Measurements from ENCODE around the gene SYNE1.
"Not testable (repeated sequence)": the region's sequence is repeated elsewhere in the genome, so short reads cannot be mapped to it uniquely, and the experiment has no call there.

SYNE1 gene, protein sequence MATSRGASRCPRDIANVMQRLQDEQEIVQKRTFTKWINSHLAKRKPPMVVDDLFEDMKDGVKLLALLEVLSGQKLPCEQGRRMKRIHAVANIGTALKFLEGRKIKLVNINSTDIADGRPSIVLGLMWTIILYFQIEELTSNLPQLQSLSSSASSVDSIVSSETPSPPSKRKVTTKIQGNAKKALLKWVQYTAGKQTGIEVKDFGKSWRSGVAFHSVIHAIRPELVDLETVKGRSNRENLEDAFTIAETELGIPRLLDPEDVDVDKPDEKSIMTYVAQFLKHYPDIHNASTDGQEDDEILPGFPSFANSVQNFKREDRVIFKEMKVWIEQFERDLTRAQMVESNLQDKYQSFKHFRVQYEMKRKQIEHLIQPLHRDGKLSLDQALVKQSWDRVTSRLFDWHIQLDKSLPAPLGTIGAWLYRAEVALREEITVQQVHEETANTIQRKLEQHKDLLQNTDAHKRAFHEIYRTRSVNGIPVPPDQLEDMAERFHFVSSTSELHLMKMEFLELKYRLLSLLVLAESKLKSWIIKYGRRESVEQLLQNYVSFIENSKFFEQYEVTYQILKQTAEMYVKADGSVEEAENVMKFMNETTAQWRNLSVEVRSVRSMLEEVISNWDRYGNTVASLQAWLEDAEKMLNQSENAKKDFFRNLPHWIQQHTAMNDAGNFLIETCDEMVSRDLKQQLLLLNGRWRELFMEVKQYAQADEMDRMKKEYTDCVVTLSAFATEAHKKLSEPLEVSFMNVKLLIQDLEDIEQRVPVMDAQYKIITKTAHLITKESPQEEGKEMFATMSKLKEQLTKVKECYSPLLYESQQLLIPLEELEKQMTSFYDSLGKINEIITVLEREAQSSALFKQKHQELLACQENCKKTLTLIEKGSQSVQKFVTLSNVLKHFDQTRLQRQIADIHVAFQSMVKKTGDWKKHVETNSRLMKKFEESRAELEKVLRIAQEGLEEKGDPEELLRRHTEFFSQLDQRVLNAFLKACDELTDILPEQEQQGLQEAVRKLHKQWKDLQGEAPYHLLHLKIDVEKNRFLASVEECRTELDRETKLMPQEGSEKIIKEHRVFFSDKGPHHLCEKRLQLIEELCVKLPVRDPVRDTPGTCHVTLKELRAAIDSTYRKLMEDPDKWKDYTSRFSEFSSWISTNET (N-terminal part only)

DNA sequence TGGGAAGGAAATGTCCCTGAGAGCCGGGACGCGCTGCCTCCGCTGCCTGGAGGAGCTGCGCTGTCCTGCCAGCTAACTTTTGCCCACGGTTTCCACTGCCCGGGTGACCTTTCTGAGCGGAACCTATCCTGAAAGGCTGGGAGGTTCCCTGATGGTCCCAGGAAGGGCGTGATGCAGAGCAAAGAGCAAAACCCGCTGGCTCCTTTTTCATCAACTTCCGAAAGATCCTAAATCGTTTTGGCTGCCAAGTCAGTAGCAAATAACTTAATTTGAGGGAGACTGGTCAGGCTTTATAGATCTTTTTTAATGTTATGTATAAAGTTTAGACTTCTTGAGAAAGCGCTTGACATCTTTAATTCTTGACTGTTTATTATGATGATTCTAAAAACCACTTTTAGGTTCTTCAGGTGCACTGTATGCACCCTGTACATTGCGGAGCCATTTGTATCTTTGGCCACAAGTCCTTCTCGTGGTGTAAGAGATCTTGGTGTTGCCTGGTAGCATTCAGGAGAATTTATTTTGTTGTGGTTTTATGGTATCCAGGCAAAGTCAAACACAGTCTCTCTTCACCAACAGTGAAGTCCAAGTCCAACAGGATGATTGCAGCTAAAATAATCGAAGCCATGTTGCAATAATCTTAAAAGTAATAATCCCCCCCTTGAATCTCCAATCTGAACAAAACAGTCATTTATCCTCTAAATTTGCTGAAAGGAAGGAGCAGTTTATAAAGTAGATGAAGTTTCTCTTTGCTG is at the start of gene SYNE1:
SYNE1 (minus strand) TSS at position 67 of the 752 bp plus-strand sequence. CDS start 9,031 bp downstream, outside the sequence.
- no peak for DNase-seq (ENCODE audit: low spot score)

DNA sequence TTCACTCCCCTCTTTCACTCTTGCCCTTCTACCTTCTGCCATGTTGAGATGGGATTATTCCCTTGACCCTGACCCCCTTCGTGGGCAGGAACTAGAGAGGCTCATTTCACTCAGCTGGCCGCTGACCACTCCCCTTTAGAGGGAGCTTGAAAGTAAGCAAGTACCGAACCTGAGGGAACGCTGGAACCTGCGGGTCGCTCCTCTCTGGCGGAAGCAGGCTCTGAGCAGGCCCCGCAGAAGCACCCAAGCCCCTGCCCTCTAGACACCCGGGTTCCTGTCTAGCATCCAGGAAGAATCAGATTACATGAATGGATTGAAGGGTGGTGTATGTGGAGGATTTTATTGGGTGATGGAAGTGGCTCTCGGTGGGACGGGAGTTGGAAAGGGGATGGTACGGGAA is 48.7 kb upstream of the SYNE1 start:
- DNase-seq (ENCODE audit: low spot score), result no peak

DNA sequence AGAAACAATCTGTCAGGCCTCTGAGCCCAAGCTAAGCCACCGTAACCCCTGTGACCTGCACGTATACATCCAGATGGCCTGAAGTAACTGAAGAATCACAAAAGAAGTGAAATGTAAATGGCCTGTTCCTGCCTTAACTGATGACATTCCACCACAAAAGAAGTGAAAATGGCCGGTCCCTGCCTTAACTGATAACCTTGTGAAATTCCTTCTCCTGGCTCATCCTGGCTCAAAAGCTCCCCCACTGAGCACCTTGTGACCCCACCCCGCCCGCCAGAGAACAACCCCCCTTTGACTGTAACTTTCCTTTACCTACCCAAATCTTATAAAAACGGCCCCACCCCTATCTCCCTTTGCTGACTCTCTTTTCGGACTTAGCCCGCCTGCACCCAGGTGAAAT is 45.8 kb upstream of the SYNE1 start:
- not testable (repeated sequence) for DNase-seq (ENCODE audit: low spot score)

DNA sequence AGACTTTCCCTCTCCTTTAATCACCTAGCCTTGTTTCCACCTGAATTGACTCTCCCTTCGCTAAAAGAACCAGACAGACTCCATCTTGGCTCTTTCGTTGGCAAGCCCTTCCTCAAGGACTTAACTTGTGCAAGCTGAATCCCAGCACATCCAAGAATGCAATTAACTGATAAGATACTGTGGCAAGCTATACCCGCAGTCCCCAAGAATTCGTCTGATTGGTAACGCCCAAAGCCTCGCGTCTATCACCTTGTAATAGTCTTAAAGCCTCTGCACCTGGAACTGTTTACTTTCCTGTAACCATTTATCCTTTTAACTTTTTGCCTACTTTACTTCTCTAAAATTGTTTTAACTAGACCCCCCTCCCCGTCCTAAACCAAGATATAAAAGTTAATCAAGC is 45.0 kb upstream of the SYNE1 start:
- DNase-seq (ENCODE audit: low spot score), result no peak

DNA sequence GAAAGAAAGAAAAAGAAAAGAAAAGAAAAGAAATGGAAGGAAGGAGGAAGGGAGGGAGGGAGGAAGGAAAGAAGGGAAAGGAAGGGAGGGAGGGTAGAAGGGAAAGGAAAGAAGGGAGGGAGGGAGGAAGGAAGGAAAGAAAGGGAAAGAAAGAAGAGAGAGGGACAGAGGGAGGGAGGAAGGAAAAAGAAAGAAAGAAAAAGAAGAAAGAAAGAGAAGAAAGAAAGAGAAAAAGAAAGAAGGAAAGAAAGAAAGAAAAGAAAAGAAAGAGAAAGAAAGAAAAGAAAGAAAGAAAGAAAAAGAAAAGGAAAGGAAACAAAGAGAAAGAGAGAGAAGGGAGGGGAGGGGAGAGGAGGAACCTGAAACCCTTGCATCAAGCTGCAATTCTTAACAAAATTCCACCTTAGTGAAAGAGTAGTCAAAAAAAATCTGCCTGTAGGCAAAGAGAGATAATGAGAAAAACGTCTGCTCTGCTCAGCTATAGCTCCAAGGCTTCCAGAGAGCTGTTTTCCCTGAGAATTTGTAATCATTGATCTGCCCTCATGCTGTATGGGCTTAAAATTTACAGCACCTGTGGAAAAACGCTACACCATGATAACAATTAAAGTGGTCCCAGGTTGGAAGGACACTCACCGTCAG is 43.8 kb upstream of the SYNE1 start:
- no peak for DNase-seq (ENCODE audit: low spot score)

DNA sequence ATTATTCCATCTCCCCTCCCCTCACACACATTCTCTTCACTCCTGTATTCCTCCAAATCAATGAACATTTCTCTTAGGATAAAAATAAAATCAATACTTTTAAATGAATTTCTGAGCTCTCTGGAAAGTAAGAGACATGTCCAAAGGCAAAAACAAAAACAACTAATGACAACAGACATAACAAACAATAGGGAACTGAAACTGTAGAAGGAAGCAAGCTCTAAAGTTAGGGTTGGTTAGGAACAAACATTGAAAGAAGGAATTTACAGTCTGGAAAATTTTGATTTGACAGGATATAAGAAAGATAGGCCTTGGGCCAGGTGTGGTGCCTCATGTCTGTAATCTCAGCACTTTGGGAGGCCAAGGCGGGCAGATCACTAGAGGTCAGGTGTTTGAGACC is 43.0 kb upstream of the SYNE1 start:
- DNase-seq (ENCODE audit: low spot score), result no peak

DNA sequence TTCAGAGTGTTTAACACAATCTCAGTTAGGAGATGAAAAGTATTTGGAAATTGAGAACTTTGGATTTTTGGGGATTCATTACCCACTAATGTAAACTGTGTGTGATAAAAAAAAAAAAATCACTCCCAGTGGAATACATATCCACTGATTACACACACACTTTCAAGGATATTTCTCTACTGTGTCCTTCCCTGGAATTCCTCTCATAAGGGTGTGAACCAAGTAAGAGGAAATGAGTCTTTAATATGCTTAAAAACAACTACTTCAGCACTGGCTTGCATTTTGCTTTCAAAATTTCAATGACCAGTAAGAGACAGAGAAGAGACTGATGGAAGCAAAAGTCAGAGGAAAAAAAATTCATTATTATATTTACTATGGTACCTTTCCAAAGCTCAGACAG is 36.1 kb upstream of the SYNE1 start:
- no peak for DNase-seq (ENCODE audit: low spot score)

DNA sequence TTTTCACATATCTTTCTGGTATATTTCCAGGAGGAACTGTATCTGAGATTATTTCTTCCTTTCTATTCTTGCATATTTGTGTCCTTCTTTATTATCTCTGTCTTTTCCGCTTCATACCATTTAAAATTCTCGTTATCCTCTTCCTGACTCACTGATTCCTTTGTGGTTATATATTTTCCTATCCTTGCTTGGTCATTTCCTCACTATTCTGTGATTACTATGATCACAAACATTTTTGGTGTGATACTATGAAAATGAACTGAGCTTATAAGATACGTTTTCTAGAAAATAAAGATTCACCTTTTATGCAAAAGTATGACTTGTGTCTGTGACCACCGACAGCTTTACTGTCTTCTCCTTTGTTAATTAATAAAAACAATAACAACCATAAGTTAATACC is 34.0 kb upstream of the SYNE1 start:
- DNase-seq (ENCODE audit: low spot score), result no peak

DNA sequence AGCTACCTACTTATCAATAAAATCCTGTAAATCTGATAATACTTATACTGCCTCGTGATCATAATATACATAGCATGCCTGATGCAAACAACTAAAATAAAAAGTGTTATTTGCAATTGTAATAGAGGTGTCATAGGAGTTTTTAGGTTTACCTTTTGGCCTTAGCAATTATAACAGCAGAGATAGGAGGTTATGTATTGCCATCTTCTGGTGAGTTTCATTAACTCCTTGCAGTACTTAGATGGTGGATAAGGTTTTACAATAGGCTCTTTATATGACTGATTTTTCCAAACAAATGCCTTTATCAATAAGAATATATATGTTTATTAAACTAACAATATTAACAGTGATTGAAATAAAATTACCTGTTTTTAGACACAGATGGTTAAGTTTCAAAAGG is 32.7 kb upstream of the SYNE1 start:
- no peak for DNase-seq (ENCODE audit: low spot score)

DNA sequence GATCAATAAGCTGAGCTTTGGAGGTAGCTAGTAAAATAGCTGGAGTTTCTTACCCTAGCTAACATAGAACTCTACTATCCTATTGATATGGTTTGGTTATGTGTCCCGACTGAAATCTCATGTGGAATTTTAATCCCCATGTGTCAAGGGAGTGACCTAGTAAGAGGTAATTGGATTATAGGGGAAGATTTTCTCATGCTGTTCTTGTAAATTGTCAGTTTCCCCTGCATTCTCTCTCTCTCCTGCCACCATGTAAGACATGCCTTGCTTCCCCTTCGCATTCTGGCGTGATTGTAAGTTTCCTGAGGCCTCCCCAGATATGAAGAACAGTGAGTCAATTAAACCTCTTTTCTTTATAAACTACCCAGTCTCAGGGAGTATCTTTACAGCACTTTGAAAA is 24.6 kb upstream of the SYNE1 start:
- DNase-seq (ENCODE audit: low spot score), result no peak

DNA sequence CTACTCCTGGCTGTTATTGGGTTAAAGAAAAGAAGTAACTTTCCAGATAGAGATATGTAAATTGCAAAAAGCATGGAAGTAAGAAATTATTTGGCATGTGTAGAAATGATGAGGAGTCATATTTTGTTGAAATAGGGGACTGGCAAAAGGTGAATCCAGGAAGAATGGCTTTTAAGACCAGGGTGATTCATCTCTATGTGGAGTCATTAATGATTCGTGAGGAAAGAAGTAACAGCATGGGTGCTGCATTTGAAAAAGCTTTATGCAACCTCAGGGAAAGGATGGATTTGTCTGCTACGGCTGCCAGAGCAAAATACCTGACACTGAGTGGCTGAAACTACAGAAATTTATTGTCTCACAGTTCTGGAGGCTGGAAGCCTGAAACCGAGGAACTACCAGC is 14.8 kb upstream of the SYNE1 start:
- no peak for DNase-seq (ENCODE audit: low spot score)

DNA sequence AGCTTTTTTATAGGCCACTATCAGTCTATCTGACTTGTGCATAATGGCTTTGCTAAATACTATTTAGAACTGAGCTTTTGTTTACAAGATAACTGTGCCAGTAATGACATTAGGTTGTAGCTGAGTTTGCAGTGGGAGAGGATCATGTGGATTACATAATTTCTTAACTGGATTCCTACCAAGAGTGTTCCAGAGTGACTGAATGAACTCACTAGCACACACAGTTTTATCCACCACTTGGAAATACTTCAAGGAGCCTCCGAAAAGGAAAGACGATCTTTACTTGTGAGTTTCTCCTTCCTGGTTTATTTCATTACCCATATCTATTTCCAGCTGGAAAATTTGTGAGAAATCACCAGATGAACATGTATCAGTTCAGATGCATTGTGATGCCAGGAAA is 10.9 kb upstream of the SYNE1 start:
- DNase-seq (ENCODE audit: low spot score), result no peak

DNA sequence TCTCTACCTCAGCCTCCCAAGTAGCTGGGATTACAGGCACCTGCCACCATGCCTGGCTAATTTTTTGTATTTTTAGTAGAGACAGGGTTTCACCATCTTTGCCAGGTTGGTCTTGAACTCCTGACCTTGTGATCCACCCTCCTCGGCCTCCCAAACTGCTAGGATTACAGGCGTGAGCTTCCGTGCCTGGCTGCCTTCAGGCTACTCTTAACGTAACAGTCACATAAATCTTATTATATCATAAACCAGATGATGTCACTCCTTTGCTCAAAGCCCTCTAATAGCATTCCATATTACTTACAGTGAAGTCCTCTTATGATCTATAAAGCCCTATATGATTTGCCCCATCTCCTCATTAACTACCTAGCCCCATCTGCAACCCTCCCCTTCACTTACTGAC is 9.6 kb upstream of the SYNE1 start:
- DNase-seq (ENCODE audit: low spot score), result not testable (repeated sequence)

DNA sequence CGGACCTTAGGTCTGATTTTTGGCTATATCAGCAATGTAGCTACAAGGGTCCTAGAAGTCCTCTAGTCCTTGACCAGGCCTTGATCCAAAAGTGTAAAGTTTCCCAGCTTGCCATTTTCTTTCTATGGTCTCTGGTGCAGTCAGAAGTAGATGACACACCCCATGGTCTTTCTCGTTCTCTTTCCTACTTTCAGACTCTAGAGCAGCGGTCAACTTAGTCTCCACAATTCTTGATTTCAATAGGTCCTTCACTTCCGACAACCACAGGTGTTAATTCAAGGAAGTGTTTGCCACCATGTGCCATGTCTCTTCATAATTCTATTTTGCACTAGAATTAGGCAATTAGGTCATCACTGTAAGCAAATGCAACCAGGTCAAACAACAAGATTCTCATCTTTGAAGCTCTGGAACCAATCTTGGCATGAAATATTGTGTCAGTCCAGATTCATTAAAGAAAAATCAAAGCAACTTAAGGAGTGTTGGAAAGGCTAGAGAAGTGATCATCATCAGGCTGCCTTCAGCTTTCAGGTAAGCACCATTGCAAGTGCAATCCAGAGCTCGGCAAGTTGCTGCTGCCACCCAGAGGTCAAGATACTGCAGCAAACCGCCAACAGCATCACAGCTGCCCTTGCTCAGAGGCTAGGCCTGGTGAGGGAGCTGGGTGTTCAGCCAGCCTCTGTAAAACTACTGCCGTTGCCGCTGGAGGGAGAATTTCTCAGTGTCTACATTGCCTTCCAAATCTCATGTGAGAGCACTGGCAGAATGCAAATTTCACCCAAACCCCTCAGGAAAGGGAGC is 5.6 kb upstream of the SYNE1 start:
- peak; percentile 31 for DNase-seq (ENCODE audit: low spot score)

DNA sequence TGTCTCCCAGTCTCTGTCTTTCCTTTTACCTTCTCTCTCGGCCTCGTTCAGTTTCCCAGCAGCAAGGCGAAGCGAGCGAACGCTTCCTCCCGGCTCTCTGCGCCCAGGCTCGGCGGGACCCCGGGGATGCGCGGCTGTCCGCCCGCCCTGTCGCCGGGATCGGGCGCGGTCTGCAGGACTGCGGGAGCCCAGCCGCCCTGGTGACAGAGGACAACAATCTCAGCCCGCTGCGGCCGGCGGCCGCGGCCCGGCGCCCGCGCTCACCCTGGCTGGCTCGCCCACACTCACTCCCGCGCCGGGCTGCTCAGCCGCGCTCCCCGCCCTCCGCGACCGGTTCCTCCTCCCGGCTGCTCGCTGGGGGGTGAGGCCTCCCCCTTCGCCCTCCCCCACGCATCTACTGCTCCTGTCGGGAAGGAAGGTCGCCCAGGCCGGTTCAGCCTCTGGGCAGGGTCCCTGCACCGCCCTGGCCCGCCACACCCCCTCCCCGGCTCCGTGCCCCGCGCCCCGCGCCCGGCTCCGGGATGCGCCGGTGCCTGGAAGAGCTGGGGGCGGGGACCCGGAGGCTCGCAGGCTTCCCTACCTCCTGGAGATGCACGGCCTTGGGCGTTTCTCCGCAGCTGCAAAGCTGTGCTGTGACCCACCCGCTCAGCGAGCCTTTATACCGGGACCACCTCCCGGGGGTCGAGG is 410 bp downstream of the SYNE1 start:
- no peak for DNase-seq (ENCODE audit: low spot score)

DNA sequence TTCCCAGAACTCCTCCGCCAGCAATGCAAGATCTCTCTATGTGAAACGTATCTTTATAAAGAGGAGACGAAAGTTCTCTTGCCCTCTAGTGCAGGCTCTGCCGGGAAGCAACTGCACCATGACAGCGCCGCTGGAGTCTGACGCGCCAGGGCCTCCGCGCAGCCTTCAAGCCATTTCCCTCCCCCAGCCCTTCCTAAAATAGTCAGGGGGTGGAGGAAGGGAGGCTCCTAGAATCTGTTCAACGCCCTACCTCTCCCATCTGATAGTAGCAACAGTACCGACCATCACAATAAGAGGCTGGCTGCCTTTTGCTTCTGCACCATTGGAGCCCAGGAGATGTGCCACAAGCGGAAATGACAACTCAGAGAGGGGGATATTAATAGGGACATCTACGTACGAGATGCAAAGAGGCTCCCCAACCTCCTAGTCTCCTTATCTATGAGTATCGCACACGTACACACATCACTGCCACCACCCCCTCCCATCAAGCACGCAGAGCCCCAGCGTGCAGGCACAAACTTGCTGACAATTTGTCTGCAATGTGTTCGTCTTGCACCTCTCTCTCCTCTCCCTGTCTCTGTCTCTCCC is 1.0 kb downstream of the SYNE1 start:
- DNase-seq (ENCODE audit: low spot score), result peak; percentile 27

DNA sequence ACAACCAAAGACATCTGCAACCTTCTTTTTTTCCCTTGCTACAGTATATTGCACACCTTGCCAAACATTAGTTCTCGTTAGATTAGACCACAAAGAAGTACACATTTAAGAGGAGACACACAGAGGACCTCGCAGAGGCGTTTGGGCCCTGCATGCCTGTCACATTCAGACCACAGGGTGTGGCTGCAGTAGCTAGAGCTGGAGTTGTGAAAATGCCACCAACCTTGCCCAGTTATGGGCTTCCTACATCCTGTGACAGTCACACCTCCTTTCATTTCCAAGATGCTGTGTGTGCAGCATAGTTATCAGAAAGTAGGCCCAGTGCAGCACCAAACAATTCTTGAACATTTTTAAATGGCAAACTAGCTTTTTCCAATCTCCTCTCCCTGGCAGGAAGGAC is 2.4 kb downstream of the SYNE1 start:
- DNase-seq (ENCODE audit: low spot score), result no peak

DNA sequence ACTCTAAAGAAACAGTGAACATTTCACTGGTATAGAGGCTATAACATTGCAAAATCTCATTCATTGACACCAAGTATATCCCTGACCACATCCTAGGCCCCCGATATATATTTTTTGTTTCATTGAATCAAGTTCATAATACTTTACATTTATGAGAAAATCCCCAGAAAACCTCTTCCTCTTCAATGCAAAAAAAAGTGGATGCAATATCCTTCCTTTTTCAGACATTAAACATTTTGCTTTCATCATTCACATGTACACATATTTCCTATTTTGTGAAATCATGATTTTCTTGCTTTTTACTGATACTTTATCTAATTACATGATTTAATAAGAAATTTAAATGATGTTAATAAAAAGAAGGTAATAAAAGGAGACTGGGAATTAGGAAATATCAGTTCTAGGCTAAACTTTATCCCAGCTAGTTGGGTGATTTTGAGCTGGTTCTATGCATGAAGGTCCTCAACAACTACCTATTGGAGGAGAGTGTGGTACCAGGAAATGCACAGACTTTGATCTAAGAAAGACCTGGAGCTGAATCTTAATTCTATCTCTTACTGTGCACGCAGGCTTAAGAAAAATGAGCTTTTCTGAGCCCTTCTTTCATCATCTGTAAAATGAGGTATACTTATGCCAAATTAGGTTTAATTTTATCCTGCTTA is 4.9 kb downstream of the SYNE1 start:
- no peak for DNase-seq (ENCODE audit: low spot score)

DNA sequence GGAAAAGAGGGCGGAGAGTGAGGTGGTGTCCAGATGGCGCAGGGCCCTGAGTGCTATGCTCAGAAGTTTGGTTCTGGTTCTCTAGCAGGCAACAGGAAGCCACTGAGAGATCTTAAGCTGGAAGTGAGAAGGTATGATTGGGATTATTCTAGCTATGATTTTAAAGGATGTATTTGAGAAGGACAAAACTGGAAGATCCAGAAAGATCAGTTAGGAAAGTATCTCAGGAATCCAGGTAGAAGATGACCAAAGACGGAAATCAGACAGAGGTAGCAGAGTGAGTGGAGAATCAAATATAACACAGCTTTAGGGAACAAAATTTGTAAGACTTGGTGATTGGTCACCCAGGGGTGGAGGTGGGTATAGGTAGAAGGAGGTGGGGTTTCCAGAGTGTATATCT is 5.8 kb downstream of the SYNE1 start:
- no peak for DNase-seq (ENCODE audit: low spot score)
